Keratinocyte (primary cell): Measurements from ENCODE around the gene C2orf49.

ENCODE experiments used
- EZH2 ChIP-seq: IDR thresholded peaks from one replicate; pipeline ENCODE4 v1.6.1; 2012; ENCODE audit warnings: inconsistent platforms, mild to moderate bottlenecking, low read length, moderate library complexity
- TF ChIP-seq, protein P1 (sequence below), 3 experiments: IDR thresholded peaks in 1 of 3; conservative IDR thresholded peaks in 1 of 3; optimal IDR thresholded peaks in 1 of 3; 2 replicates in 2 of 3; 3 replicates in 1 of 3; pipeline versions ENCODE3 to v1.5.1; 2011; ENCODE audit warnings: low read length in 3 of 3, mild to moderate bottlenecking in 3 of 3, moderate library complexity in 2 of 3, control low read depth in 1 of 3, inconsistent platforms in 1 of 3; ENCODE audit not compliant: insufficient read depth in 2 of 3; ENCODE audit errors: extremely low read depth in 1 of 3

DNA sequence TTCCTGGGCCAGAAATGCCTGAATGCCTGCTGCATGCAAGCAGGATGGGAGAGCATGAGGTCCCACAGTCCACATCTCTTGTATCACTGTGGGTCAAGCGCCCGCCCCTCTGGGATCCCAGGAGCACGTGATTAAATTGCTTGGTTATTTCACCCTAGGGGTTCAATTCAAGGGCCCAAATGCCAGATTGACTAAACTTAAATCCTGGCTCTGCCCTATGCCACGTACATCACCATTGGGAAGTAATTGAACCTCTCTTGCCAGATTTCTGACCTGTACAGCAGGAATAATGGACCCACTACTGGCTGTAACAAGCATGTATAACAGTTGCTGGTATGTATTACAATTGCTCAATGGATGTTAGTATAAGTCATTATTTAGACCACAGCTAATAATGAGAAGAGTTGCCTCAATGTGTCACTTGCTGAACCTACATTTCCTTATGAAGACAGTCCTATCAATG is 41.6 kb downstream of the C2orf49 start:
- TF ChIP-seq, protein P1, sequence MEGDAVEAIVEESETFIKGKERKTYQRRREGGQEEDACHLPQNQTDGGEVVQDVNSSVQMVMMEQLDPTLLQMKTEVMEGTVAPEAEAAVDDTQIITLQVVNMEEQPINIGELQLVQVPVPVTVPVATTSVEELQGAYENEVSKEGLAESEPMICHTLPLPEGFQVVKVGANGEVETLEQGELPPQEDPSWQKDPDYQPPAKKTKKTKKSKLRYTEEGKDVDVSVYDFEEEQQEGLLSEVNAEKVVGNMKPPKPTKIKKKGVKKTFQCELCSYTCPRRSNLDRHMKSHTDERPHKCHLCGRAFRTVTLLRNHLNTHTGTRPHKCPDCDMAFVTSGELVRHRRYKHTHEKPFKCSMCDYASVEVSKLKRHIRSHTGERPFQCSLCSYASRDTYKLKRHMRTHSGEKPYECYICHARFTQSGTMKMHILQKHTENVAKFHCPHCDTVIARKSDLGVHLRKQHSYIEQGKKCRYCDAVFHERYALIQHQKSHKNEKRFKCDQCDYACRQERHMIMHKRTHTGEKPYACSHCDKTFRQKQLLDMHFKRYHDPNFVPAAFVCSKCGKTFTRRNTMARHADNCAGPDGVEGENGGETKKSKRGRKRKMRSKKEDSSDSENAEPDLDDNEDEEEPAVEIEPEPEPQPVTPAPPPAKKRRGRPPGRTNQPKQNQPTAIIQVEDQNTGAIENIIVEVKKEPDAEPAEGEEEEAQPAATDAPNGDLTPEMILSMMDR (optimal IDR thresholded peaks at IDR 0.05 in 1 of 3, IDR thresholded peaks at IDR 0.05 in 1 of 3, conservative IDR thresholded peaks at IDR 0.05 in 1 of 3; ENCODE audit: extremely low read depth in 1 of 3, insufficient read depth in 2 of 3, low read length in 3 of 3) = no peak
- no peak for TF ChIP-seq EZH2
